Activated CD4-positive, alpha-beta T cell treated with anti-CD3 and anti-CD28 coated beads, Interleukin-2, amount 50 U/mL, for 16 hours (primary cell): ENCODE measurements around the gene FEN1.

Experiments
- DNase-seq: peaks from one replicate; pipeline ENCODE4 v3.0.0-alpha.2; 2020

The FEN1 gene

GRCh38 chr11:61757213-61757862, 35.4 kb upstream of the FEN1 start:
- DNase-seq: no peak

- DNase-seq: no peak
These were observed 31.8 kb upstream of the FEN1 start for GRCh38 chr11:61760946-61761345.

- no peak for DNase-seq
These were observed 31.1 kb upstream of the FEN1 start for GRCh38 chr11:61761440-61762222.

- no peak for DNase-seq
These were observed 30.5 kb upstream of the FEN1 start for GRCh38 chr11:61762223-61762615.

- DNase-seq: no peak
These were observed 29.9 kb upstream of the FEN1 start for GRCh38 chr11:61762798-61763197.

GRCh38 chr11:61763930-61764605, 28.6 kb upstream of the FEN1 start:
- no peak for DNase-seq

- DNase-seq: no peak
These were observed 28.0 kb upstream of the FEN1 start for GRCh38 chr11:61764606-61765260.

- no peak for DNase-seq
These were observed 27.0 kb upstream of the FEN1 start for GRCh38 chr11:61765550-61766253.

GRCh38 chr11:61766353-61766841, 26.3 kb upstream of the FEN1 start:
- no peak for DNase-seq

GRCh38 chr11:61768376-61769076, 24.2 kb upstream of the FEN1 start:
- no peak for DNase-seq

- DNase-seq: no peak
These were observed 23.4 kb upstream of the FEN1 start for GRCh38 chr11:61769169-61769920.

- no peak for DNase-seq
These were observed 22.6 kb upstream of the FEN1 start for GRCh38 chr11:61769946-61770683.

- no peak for DNase-seq
These were observed 21.4 kb upstream of the FEN1 start for GRCh38 chr11:61771195-61771894.

GRCh38 chr11:61771985-61772455, 20.7 kb upstream of the FEN1 start:
- DNase-seq: no peak

- no peak for DNase-seq
These were observed 19.4 kb upstream of the FEN1 start for GRCh38 chr11:61773356-61773755.

GRCh38 chr11:61773809-61774208, 18.9 kb upstream of the FEN1 start:
- no peak for DNase-seq

GRCh38 chr11:61774411-61774810, 18.3 kb upstream of the FEN1 start:
- no peak for DNase-seq

GRCh38 chr11:61775106-61775505, 17.6 kb upstream of the FEN1 start:
- no peak for DNase-seq
